ENCODE data around the gene CREB3L2. TPM values are rescaled to one million over a fixed set of nuclear protein-coding genes. Genes with fewer than 3 reads are reported as not detected.

Gene CREB3L2
- total RNA-seq, 1 experiment from 2014 or later, result 41.2 TPM

DNA sequence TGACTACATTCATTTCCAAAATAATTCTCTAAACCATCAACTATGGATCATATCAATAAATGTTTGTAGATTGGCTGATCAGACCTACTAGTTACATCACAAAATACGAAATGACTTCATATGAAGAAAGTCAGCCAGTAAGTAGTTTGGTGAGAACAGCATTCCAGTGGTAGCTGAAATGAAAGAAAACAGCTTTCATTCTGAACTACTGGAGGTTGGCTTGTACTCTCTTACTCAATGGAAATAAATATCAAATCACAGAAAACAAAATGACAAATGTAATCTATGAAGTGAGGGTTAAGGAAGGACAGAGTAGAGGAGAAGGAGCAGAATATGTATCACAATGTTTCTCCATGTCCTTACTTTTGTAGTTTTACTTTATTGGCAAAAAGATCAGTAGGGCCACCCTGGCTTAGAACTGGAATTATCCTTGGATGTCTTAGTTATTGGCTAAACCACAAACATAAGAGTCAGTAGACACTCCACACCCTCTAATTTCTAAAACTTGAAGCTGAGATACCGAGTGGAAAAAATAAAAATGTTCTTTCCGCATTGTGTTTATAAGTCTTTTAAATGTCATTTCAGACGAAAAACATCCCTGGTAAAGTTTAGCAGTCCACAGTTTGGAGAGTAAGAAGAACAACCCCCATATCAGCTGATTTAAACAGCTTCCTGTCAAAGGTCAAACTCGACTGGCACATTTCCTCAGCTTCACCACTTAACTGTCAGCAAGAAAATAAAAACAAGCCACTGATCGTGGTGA, 81.1 kb downstream of the CREB3L2 start:
- H3K79me2 ChIP-seq (ENCODE audit: low read depth), result no peaks in the 10 kb centered on the region; the same call in 1 of the 2 replicates
- no peak for DNase-seq
- H3K27ac ChIP-seq, result no peak overlapping the region
- no peak overlapping the region for H2AFZ ChIP-seq
- no TSS peak for BruUV-seq (replicated peaks)
- ChIA-PET CTCF (no interaction called here), POLR2A (ENCODE audit: unreplicated experiment) (no interaction called here)
- no peaks in the 10 kb centered on the region for H4K20me1 ChIP-seq (ENCODE audit: insufficient read depth)
- no peaks in the 10 kb centered on the region for H3K9me2 ChIP-seq (ENCODE audit: insufficient read depth)
- H3K36me3 ChIP-seq (ENCODE audit: low read depth), result 0 out of 2 replicates have a peak, but pooled peaks cover under 1% of the 10 kb centered on the region
- intact Hi-C loops (cut with micrococcal nuclease; ENCODE audit: unreplicated experiment), result no loop called here
- H3K9me3 ChIP-seq (ENCODE audit: insufficient read depth, low read depth), result no peaks in the 10 kb centered on the region
- no peaks in the 10 kb centered on the region for H3K27me3 ChIP-seq (ENCODE audit: insufficient read depth, low read depth)
- H3F3A ChIP-seq (ENCODE audit: insufficient read depth, low read depth), result no peaks in the 10 kb centered on the region
- H3K4me3 ChIP-seq, result no peak overlapping the region
- no peak for TF ChIP-seq EZH2 (IDR thresholded peaks at IDR 0.05; ENCODE audit: low read depth)
- TF ChIP-seq, protein P1, sequence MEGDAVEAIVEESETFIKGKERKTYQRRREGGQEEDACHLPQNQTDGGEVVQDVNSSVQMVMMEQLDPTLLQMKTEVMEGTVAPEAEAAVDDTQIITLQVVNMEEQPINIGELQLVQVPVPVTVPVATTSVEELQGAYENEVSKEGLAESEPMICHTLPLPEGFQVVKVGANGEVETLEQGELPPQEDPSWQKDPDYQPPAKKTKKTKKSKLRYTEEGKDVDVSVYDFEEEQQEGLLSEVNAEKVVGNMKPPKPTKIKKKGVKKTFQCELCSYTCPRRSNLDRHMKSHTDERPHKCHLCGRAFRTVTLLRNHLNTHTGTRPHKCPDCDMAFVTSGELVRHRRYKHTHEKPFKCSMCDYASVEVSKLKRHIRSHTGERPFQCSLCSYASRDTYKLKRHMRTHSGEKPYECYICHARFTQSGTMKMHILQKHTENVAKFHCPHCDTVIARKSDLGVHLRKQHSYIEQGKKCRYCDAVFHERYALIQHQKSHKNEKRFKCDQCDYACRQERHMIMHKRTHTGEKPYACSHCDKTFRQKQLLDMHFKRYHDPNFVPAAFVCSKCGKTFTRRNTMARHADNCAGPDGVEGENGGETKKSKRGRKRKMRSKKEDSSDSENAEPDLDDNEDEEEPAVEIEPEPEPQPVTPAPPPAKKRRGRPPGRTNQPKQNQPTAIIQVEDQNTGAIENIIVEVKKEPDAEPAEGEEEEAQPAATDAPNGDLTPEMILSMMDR (conservative IDR thresholded peaks at IDR 0.05), result no peak
- no peak overlapping the region for H3K4me2 ChIP-seq
- H3K4me1 ChIP-seq (replicated peaks; ENCODE audit: insufficient read depth), result 0 out of 2 replicates have a peak, but pooled peaks cover 4% of the 10 kb centered on the region

DNA sequence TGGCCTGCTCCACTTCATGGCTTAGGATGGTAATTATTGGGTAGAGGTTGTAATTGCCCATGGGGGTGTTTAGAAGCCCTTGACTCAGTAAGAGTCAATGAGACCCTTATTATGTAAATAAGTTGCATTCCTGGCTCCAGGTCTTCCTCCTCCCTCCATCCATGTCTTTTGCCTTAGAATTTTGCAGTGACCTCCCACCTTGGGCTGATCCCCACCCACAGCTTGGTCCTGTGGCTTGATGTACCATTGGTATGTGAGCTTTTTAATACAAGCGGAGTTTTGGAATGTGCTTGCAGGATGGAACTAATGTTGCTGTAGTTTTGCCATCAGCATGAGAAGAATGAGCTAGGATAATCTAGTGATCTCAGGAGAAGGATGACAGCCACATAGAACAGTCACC, 81.9 kb downstream of the CREB3L2 start:
- H2AFZ ChIP-seq, result no peak overlapping the region
- BruUV-seq (replicated peaks), result no TSS peak
- H3F3A ChIP-seq (ENCODE audit: insufficient read depth, low read depth), result no peaks in the 10 kb centered on the region
- no peaks in the 10 kb centered on the region for H3K27me3 ChIP-seq (ENCODE audit: insufficient read depth, low read depth)
- POLR2A ChIA-PET (ENCODE audit: unreplicated experiment), result no interaction called here
- H3K79me2 ChIP-seq (ENCODE audit: low read depth), result no peaks in the 10 kb centered on the region; the same call in 1 of the 2 replicates
- DNase-seq, result no peak
- intact Hi-C loops (cut with micrococcal nuclease; ENCODE audit: unreplicated experiment), result no loop called here
- no peak overlapping the region for H3K4me2 ChIP-seq
- H3K9me2 ChIP-seq (ENCODE audit: insufficient read depth), result no peaks in the 10 kb centered on the region
- H3K9me3 ChIP-seq (ENCODE audit: insufficient read depth, low read depth), result no peaks in the 10 kb centered on the region
- no peak overlapping the region for H3K27ac ChIP-seq
- H3K4me3 ChIP-seq, result no peak overlapping the region
- CTCF ChIA-PET, result no interaction called here
- 0 out of 2 replicates have a peak, but pooled peaks cover 4% of the 10 kb centered on the region for H3K36me3 ChIP-seq (ENCODE audit: low read depth)
- TF ChIP-seq, protein P1 (conservative IDR thresholded peaks at IDR 0.05), result no peak
- TF ChIP-seq EZH2 (IDR thresholded peaks at IDR 0.05; ENCODE audit: low read depth), result no peak
- H3K4me1 ChIP-seq (replicated peaks; ENCODE audit: insufficient read depth), result 0 out of 2 replicates have a peak, but pooled peaks cover 4% of the 10 kb centered on the region
- H4K20me1 ChIP-seq (ENCODE audit: insufficient read depth), result no peaks in the 10 kb centered on the region

DNA sequence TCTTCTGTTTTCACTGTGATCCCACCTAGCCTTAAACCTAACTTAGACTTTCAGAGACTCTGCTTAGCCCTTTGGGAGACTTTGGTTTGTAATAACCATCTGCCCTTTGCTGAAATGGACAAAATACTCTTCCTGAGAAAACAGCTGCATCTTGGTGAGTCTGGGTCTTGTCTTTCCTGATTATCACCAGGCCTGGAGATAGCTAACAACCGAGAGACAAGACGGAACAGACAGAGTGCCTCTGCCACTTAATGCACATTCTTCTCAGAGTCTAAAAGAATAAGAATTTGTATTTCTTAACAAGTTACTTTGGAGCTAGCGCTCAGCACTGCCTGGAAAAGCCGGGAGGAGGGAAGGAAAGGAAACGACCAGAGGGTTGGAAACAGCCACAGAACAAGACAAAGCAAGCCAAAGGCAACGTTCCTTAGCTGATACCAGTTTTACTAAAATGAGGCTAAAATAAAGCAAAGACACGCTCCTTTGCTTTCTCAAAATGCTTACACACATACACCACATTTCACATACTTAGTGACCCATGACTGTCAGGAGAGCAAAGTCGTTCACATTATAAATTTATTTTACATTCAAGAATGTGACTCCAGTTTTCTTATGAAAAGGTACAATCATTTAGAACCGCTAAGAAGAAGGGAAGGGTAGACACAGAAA, 84.8 kb downstream of the CREB3L2 start:
- Histone ChIP-seq H3K9me3 (ENCODE audit: insufficient read depth, low read depth) (no peaks in the 10 kb centered on the region), H3K27ac (no peak overlapping the region), H3K4me3 (no peak overlapping the region), H4K20me1 (ENCODE audit: insufficient read depth) (no peaks in the 10 kb centered on the region), H2AFZ (no peak overlapping the region), H3K4me2 (no peak overlapping the region), H3K4me1 (replicated peaks; ENCODE audit: insufficient read depth) (0 out of 2 replicates have a peak, but pooled peaks cover 4% of the 10 kb centered on the region), H3K79me2 (ENCODE audit: low read depth) (no peaks in the 10 kb centered on the region; the same call in 1 of the 2 replicates), H3K36me3 (ENCODE audit: low read depth) (peaks cover 4% of the 10 kb centered on the region; the same call in 1 of the 2 replicates), H3K27me3 (ENCODE audit: insufficient read depth, low read depth) (no peaks in the 10 kb centered on the region), H3F3A (ENCODE audit: insufficient read depth, low read depth) (no peaks in the 10 kb centered on the region), H3K9me2 (ENCODE audit: insufficient read depth) (no peaks in the 10 kb centered on the region)
- DNase-seq, result no peak
- TF ChIP-seq, protein P1 (conservative IDR thresholded peaks at IDR 0.05), result no peak
- no peak for TF ChIP-seq EZH2 (IDR thresholded peaks at IDR 0.05; ENCODE audit: low read depth)
- CTCF ChIA-PET, result no interaction called here
- BruUV-seq (replicated peaks), result no TSS peak
- intact Hi-C loops (cut with micrococcal nuclease; ENCODE audit: unreplicated experiment), result no loop called here
- POLR2A ChIA-PET (ENCODE audit: unreplicated experiment), result no interaction called here

All from PC-9 (cell line).